Endothelial cell of umbilical vein (primary cell): ENCODE measurements around the gene ZFP36. TPM values are rescaled to one million over a fixed set of nuclear protein-coding genes. Genes with fewer than 3 reads are reported as not detected.

Source experiments
- BruUV-seq: library from RNA; stranded (reverse); fragments of 400-500 nt; replicated peaks from 2 replicates; lab custom pipeline; 2021; lab: Mats Ljungman, UMichigan
- CTCF ChIA-PET: fragments of 300-600, 350-600 bp; sonication (Branson Sonifier 250); formaldehyde crosslinking; loops from one replicate; lab custom pipeline; 2021; ENCODE audit warnings: antibody characterized with exemption, inconsistent platforms; lab: Charles Lee
- POLR2A ChIA-PET: fragments of 300-600, 350-600 bp; sonication (Branson Sonifier 250); formaldehyde crosslinking; loops from one replicate; lab custom pipeline; 2021; ENCODE audit warnings: antibody characterized with exemption, inconsistent platforms; lab: Charles Lee
- DNase-seq: peaks from one replicate; pipeline ENCODE4 v3.0.0-alpha.2; 2011; ENCODE audit warnings: low read depth, low spot score
- FAIRE-seq: peaks from 2 replicates; lab custom pipeline; 2011; peaks lifted over from hg19 to GRCh38; lab: Jason Lieb, UNC
- H2AFZ ChIP-seq: 2 replicates; pipeline ENCODE4 v1.6.0; 2012; ENCODE audit warnings: low read depth, low read length, control low read depth, inconsistent platforms
- H3K27ac ChIP-seq: 2 replicates; pipeline ENCODE4 v1.5.1; 2011; ENCODE audit warnings: low read depth, mild to moderate bottlenecking, control low read depth, low read length, moderate library complexity; ENCODE audit not compliant: insufficient read depth
- H3K27me3 ChIP-seq, 2 experiments: 2 replicates each; pipeline versions ENCODE4 v1.6.0 to v1.6.1; 2011; ENCODE audit warnings: low read length in 2 of 2, mixed read lengths in 1 of 2; ENCODE audit not compliant: control insufficient read depth in 2 of 2, insufficient read depth in 2 of 2
- H3K36me3 ChIP-seq, 2 experiments: 2 replicates in 1 of 2; 3 replicates in 1 of 2; pipeline ENCODE4 v1.5.1; 2011; ENCODE audit warnings: low read length in 2 of 2, mild to moderate bottlenecking in 1 of 2, moderate library complexity in 1 of 2; ENCODE audit not compliant: control insufficient read depth in 2 of 2, insufficient read depth in 2 of 2; ENCODE audit errors: extremely low read depth in 1 of 2
- H3K4me1 ChIP-seq: 3 replicates; pipeline ENCODE4 v1.5.1; 2011; ENCODE audit warnings: mild to moderate bottlenecking, low read length; ENCODE audit not compliant: control insufficient read depth, insufficient read depth; ENCODE audit errors: extremely low read depth
- H3K4me2 ChIP-seq: 2 replicates; pipeline ENCODE4 v1.6.1; 2011; ENCODE audit warnings: low read length, control low read depth, mixed read lengths; ENCODE audit not compliant: insufficient read depth
- H3K4me3 ChIP-seq, 3 experiments: fragments of 200-600 bp in 1 of 3; sonication (generic), shearing (Covaris generic) in 1 of 3; replicated peaks in 1 of 3; 2 replicates each; pipeline ENCODE4 v1.5.1; 2011 to 2016; ENCODE audit warnings: control low read depth in 3 of 3, low read length in 3 of 3, mild to moderate bottlenecking in 2 of 3, inconsistent platforms in 1 of 3, low read depth in 1 of 3, moderate library complexity in 1 of 3; ENCODE audit not compliant: insufficient read depth in 1 of 3
- H3K79me2 ChIP-seq: 2 replicates; pipeline ENCODE4 v1.6.0; 2012; ENCODE audit warnings: low read length, inconsistent platforms; ENCODE audit not compliant: control insufficient read depth, insufficient read depth
- H3K9ac ChIP-seq: replicated peaks from 2 replicates; pipeline ENCODE3; 2011; ENCODE audit warnings: low read length, control low read depth; ENCODE audit not compliant: insufficient read depth; ENCODE audit errors: extremely low read depth
- H3K9me1 ChIP-seq: replicated peaks from 3 replicates; pipeline ENCODE4 v1.6.0; 2011; ENCODE audit warnings: mild to moderate bottlenecking, low read length; ENCODE audit not compliant: control insufficient read depth, insufficient read depth; ENCODE audit errors: extremely low read depth
- H3K9me3 ChIP-seq: replicated peaks from 2 replicates; pipeline ENCODE4 v1.5.1; 2012; ENCODE audit warnings: low read length, inconsistent platforms; ENCODE audit not compliant: control insufficient read depth, insufficient read depth
- H4K20me1 ChIP-seq: replicated peaks from 2 replicates; pipeline ENCODE3; 2011; ENCODE audit warnings: mild to moderate bottlenecking, low read length; ENCODE audit not compliant: control insufficient read depth, insufficient read depth; ENCODE audit errors: extremely low read depth
- CTCF ChIP-seq, 2 donors: IDR thresholded peaks; 1 replicate in 1 of 2; 2 replicates in 1 of 2; pipeline ENCODE4 v1.5.1; 2011; ENCODE audit warnings: low read length in 2 of 2, mild to moderate bottlenecking in 2 of 2, moderate library complexity in 2 of 2, control low read depth in 1 of 2, inconsistent platforms in 1 of 2, low read depth in 1 of 2; ENCODE audit not compliant: insufficient read depth in 1 of 2; ENCODE audit errors: extremely low read depth in 1 of 2
- EZH2 ChIP-seq: IDR thresholded peaks from 2 replicates; pipeline ENCODE4 v1.6.1; 2012; ENCODE audit warnings: borderline replicate concordance, low read depth, mild to moderate bottlenecking, moderate library complexity, low read length, inconsistent platforms; ENCODE audit not compliant: severe bottlenecking
- FOS ChIP-seq: IDR thresholded peaks from 2 replicates; pipeline ENCODE4 v1.6.1; 2011; ENCODE audit warnings: mild to moderate bottlenecking, low read length, moderate library complexity, borderline replicate concordance; ENCODE audit not compliant: insufficient read depth
- JUN ChIP-seq: IDR thresholded peaks from 2 replicates; pipeline ENCODE4 v1.6.1; 2011; ENCODE audit warnings: borderline replicate concordance, low read depth; ENCODE audit not compliant: insufficient read length, insufficient read depth
- MAX ChIP-seq: IDR thresholded peaks from 2 replicates; pipeline ENCODE4 v1.6.1; 2011; ENCODE audit not compliant: insufficient read depth, insufficient read length
- MYC ChIP-seq: IDR thresholded peaks from one replicate; pipeline ENCODE4 v1.6.1; 2011; ENCODE audit warnings: mild to moderate bottlenecking, low read depth, low read length
- POLR2A ChIP-seq: IDR thresholded peaks from 2 replicates; pipeline ENCODE4 v1.6.1; 2012; ENCODE audit warnings: low read depth, mild to moderate bottlenecking, control low read depth, low read length
- POLR2AphosphoS5 ChIP-seq: IDR thresholded peaks from 2 replicates; pipeline ENCODE4 v1.6.1; 2012; ENCODE audit warnings: low read depth, mild to moderate bottlenecking, control low read depth, low read length, moderate library complexity; ENCODE audit not compliant: insufficient read depth
- dilution Hi-C: fragments of 300-500 bp; cut with MboI; formaldehyde crosslinking; loops from one replicate; pipeline ENCODE4 v1.15.0; 2019; ENCODE audit warnings: low sequenced_read_pairs; ENCODE audit not compliant: extremely low pct_ligation_motif_present
- intact Hi-C: fragments of 100-400 bp; cut with micrococcal nuclease; formaldehyde crosslinking; loops from one replicate; pipeline ENCODE4 v1.10.0; 2022
- polyA plus RNA-seq, 4 experiments: library from polyadenylated mRNA; depleted of rRNA in 3 of 4; stranded (reverse) in 3 of 4; unstranded in 1 of 4; fragments of >200 nt; gene quantifications; 2 replicates each; pipeline versions ENCODE4 v1.2.1 to v1.2.3, GENCODE V29; 2011 to 2012; ENCODE audit warnings: missing spikeins in 1 of 4
- total RNA-seq: library from RNA; stranded (reverse); gene quantifications from 2 replicates; pipeline ENCODE4 v1.2.3, GENCODE V29; 2021

The ZFP36 gene
- total and polyA plus RNA-seq, 2 donors (not counting 3 experiments of a cell fraction or from before 2014, with no cell fraction given) = 12.2 to 21.7 TPM

GRCh38 chr19:39422020-39422419 lies 15.4 kb downstream of the ZFP36 start:
- CTCF ChIA-PET = interaction anchor here (0.5 kb wide), 1 partner anchor 23 kb away, joined by 4 read pairs; the partner anchor contains the start of gene SUPT5H
- H3K4me1 ChIP-seq = no peaks in the 10 kb centered on the region
- intact Hi-C loops = no loop called here
- BruUV-seq = no TSS peak
- DNase-seq = no peak
- dilution Hi-C loops = no loop called here
- no peaks in the 10 kb centered on the region for H3K27me3 ChIP-seq
- peaks cover 11 to 43% of the 10 kb centered on the region in 2 experiments for H3K36me3 ChIP-seq
- no peak overlapping the region for H3K27ac ChIP-seq
- no peaks in the 10 kb centered on the region for H3K79me2 ChIP-seq
- H3K9ac ChIP-seq = no peak overlapping the region
- H4K20me1 ChIP-seq = no peaks in the 10 kb centered on the region
- no peaks in the 10 kb centered on the region for H3K9me3 ChIP-seq
- no peak for FAIRE-seq
- TF ChIP-seq FOS (no peak), POLR2A (no peak), JUN (no peak), POLR2AphosphoS5 (no peak), MYC (no peak), CTCF (IDR thresholded peaks at IDR 0.05; ENCODE audit: extremely low read depth in 1 of 2, insufficient read depth in 1 of 2, low read depth in 1 of 2, low read length in 2 of 2) (no peak), MAX (no peak), EZH2 (no peak)
- H3K9me1 ChIP-seq = no peaks in the 10 kb centered on the region
- no peak overlapping the region for H3K4me3 ChIP-seq
- POLR2A ChIA-PET = no interaction called here
- no peak overlapping the region for H3K4me2 ChIP-seq
- H2AFZ ChIP-seq = no peak overlapping the region
